HCEC 1CT (cell line): ENCODE results near the gene ZNF813.
A peak's percentile ranks its signal among the peaks of the same experiment; 100 is the strongest.

Experiments used
- DNase-seq: peaks from one replicate; pipeline ENCODE4 v3.0.0-alpha.2; 2017

Gene ZNF813

GRCh38 chr19:53521373-53522202, 54.1 kb downstream of the ZNF813 start:
- no peak for DNase-seq

GRCh38 chr19:53525922-53526321, 58.4 kb downstream of the ZNF813 start:
- DNase-seq: no peak

- DNase-seq: no peak
These were observed 63.1 kb downstream of the ZNF813 start for GRCh38 chr19:53530622-53531021.

- no peak for DNase-seq
These were observed 63.9 kb downstream of the ZNF813 start for GRCh38 chr19:53531457-53531856.

- DNase-seq: no peak
These were observed 64.8 kb downstream of the ZNF813 start for GRCh38 chr19:53532362-53532761.

- no peak for DNase-seq
These were observed 68.7 kb downstream of the ZNF813 start for GRCh38 chr19:53536225-53536548.

- DNase-seq: no peak
These were observed 69.6 kb downstream of the ZNF813 start for GRCh38 chr19:53537121-53537520.

- peak; percentile 51 for DNase-seq
These were observed 70.2 kb downstream of the ZNF813 start, which contains the start of gene ZNF331 for GRCh38 chr19:53537521-53538377. TSS of gene ZNF331 (plus strand) at chr19:53538145. CDS start at chr19:53569377, 31,232 bp downstream.

- no peak for DNase-seq
These were observed 71.0 kb downstream of the ZNF813 start for GRCh38 chr19:53538378-53539109.

GRCh38 chr19:53540091-53540490, 72.6 kb downstream of the ZNF813 start:
- DNase-seq: no peak

- no peak for DNase-seq
These were observed 74.4 kb downstream of the ZNF813 start for GRCh38 chr19:53541971-53542370.

GRCh38 chr19:53545271-53546065, 77.9 kb downstream of the ZNF813 start:
- DNase-seq: peak; percentile 82
